ENCODE data around the gene CHD1.
"Not testable (repeated sequence)": the region's sequence is repeated elsewhere in the genome, so short reads cannot be mapped to it uniquely, and the experiment has no call there.

DNA sequence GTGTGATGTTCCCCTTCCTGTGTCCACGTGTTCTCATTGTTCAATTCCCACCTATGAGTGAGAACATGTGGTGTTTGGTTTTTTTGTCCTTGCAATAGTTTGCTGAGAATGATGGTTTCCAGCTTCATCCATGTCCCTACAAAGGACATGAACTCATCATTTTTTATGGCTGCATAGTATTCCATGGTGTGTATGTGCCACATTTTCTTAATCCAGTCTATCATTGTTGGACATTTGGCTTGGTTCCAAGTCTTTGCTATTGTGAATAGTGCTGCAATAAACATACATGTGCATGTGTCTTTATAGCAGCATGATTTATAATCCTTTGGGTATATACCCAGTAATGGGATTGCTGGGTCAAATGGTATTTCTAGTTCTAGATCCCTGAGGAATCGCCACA is 26.7 kb upstream of the CHD1 start:
- TF ChIP-seq, protein P1, sequence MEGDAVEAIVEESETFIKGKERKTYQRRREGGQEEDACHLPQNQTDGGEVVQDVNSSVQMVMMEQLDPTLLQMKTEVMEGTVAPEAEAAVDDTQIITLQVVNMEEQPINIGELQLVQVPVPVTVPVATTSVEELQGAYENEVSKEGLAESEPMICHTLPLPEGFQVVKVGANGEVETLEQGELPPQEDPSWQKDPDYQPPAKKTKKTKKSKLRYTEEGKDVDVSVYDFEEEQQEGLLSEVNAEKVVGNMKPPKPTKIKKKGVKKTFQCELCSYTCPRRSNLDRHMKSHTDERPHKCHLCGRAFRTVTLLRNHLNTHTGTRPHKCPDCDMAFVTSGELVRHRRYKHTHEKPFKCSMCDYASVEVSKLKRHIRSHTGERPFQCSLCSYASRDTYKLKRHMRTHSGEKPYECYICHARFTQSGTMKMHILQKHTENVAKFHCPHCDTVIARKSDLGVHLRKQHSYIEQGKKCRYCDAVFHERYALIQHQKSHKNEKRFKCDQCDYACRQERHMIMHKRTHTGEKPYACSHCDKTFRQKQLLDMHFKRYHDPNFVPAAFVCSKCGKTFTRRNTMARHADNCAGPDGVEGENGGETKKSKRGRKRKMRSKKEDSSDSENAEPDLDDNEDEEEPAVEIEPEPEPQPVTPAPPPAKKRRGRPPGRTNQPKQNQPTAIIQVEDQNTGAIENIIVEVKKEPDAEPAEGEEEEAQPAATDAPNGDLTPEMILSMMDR (IDR thresholded peaks at IDR 0.05): not testable (repeated sequence)
- TF ChIP-seq POLR2A (IDR thresholded peaks at IDR 0.05; ENCODE audit: low read depth); POLR2AphosphoS5 (IDR thresholded peaks at IDR 0.05): not testable (repeated sequence)

Data from esophagus muscularis mucosa (tissue), 3 donors.